ENCODE results near the gene GTF2IRD1.

DNA sequence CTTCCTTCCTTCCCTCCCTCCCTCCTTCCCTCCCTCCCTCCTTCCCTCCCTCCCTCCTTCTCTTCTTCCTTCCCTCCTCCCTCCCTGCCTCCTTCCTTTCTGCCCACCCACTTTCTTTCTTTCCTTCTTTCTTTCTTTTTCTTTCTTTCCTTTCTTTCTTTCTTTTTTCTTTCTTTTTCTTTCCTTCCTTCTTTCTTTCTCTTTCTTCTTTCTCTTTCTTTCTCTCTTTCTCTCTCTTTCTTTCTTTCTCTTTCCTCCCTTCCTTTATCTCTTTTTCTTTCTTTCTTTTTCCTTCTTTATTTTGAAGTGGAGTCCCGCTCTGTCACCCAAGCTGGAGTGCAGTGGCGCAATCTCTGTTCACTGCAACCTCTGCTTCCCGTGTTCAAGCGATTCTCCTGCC, 33.7 kb upstream of the GTF2IRD1 start:
- TF ChIP-seq, protein P1, sequence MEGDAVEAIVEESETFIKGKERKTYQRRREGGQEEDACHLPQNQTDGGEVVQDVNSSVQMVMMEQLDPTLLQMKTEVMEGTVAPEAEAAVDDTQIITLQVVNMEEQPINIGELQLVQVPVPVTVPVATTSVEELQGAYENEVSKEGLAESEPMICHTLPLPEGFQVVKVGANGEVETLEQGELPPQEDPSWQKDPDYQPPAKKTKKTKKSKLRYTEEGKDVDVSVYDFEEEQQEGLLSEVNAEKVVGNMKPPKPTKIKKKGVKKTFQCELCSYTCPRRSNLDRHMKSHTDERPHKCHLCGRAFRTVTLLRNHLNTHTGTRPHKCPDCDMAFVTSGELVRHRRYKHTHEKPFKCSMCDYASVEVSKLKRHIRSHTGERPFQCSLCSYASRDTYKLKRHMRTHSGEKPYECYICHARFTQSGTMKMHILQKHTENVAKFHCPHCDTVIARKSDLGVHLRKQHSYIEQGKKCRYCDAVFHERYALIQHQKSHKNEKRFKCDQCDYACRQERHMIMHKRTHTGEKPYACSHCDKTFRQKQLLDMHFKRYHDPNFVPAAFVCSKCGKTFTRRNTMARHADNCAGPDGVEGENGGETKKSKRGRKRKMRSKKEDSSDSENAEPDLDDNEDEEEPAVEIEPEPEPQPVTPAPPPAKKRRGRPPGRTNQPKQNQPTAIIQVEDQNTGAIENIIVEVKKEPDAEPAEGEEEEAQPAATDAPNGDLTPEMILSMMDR (IDR thresholded peaks at IDR 0.05; ENCODE audit: low read length), result no peak
- TF ChIP-seq EZH2 (IDR thresholded peaks at IDR 0.05; ENCODE audit: borderline replicate concordance, low read length), result no peak
